Activated naive CD8-positive, alpha-beta T cell (primary cell): ENCODE measurements around the gene KCNJ1.

Source experiments
- H3K27ac Mint-ChIP-seq: one replicate; pipeline ENCODE4 v1.8.0; 2021; ENCODE audit warnings: mixed read lengths
- H3K27me3 Mint-ChIP-seq: one replicate; pipeline ENCODE4 v1.8.0; 2021; ENCODE audit warnings: mixed read lengths
- H3K36me3 Mint-ChIP-seq: one replicate; pipeline ENCODE4 v1.8.0; 2021; ENCODE audit warnings: mixed read lengths
- H3K4me1 Mint-ChIP-seq: one replicate; pipeline ENCODE4 v1.8.0; 2021; ENCODE audit warnings: low read depth, mixed read lengths
- H3K4me3 Mint-ChIP-seq: one replicate; pipeline ENCODE4 v1.8.0; 2021; ENCODE audit warnings: mild to moderate bottlenecking, mixed read lengths
- H3K9me3 Mint-ChIP-seq: one replicate; pipeline ENCODE4 v1.8.0; 2021; ENCODE audit warnings: low read depth, mixed read lengths

Gene KCNJ1

GRCh38 chr11:128810784-128811514 is 56.1 kb downstream of the KCNJ1 start:
- Mint-ChIP-seq H3K4me3 (no peak overlapping the region), H3K27ac (no peak overlapping the region), H3K36me3 (peaks cover 13% of the 10 kb centered on the region), H3K4me1 (peaks cover 8% of the 10 kb centered on the region), H3K9me3 (no peaks in the 10 kb centered on the region), H3K27me3 (no peaks in the 10 kb centered on the region)

- Mint-ChIP-seq H3K27me3 (no peaks in the 10 kb centered on the region), H3K36me3 (peaks cover 11% of the 10 kb centered on the region), H3K27ac (no peak overlapping the region), H3K9me3 (no peaks in the 10 kb centered on the region), H3K4me3 (no peak overlapping the region), H3K4me1 (peaks cover 12% of the 10 kb centered on the region)
Measured at GRCh38 chr11:128809128-128809527, 58.0 kb downstream of the KCNJ1 start.

- Mint-ChIP-seq H3K4me3 (no peak overlapping the region), H3K27ac (peak overlapping the region; percentile 16), H3K27me3 (no peaks in the 10 kb centered on the region), H3K36me3 (peaks cover 11% of the 10 kb centered on the region), H3K9me3 (no peaks in the 10 kb centered on the region), H3K4me1 (peaks cover 16% of the 10 kb centered on the region)
Measured at GRCh38 chr11:128807909-128808308, 59.2 kb downstream of the KCNJ1 start.

GRCh38 chr11:128806506-128807261 is 60.4 kb downstream of the KCNJ1 start:
- Mint-ChIP-seq H3K4me3 (no peak overlapping the region), H3K9me3 (no peaks in the 10 kb centered on the region), H3K27ac (peak overlapping the region; percentile 79), H3K27me3 (no peaks in the 10 kb centered on the region), H3K36me3 (peaks cover 11% of the 10 kb centered on the region), H3K4me1 (peaks cover 18% of the 10 kb centered on the region)

- Mint-ChIP-seq H3K36me3 (peaks cover 6% of the 10 kb centered on the region), H3K27me3 (no peaks in the 10 kb centered on the region), H3K4me1 (peaks cover 24% of the 10 kb centered on the region), H3K27ac (peak overlapping the region; percentile 78), H3K4me3 (no peak overlapping the region), H3K9me3 (no peaks in the 10 kb centered on the region)
Measured at GRCh38 chr11:128804481-128804880, 62.6 kb downstream of the KCNJ1 start.

- peaks cover 3% of the 10 kb centered on the region for H3K36me3 Mint-ChIP-seq
Measured at GRCh38 chr11:128803449-128804245, 63.4 kb downstream of the KCNJ1 start.

GRCh38 chr11:128803011-128803410 is 64.1 kb downstream of the KCNJ1 start:
- H3K4me1 Mint-ChIP-seq, result peaks cover 24% of the 10 kb centered on the region
- H3K27me3 Mint-ChIP-seq, result no peaks in the 10 kb centered on the region
- H3K4me3 Mint-ChIP-seq, result no peak overlapping the region
- peaks cover 3% of the 10 kb centered on the region for H3K36me3 Mint-ChIP-seq
- no peaks in the 10 kb centered on the region for H3K9me3 Mint-ChIP-seq
- peak overlapping the region; percentile 68 for H3K27ac Mint-ChIP-seq

More at GRCh38 chr11:128803449-128804245, 63.4 kb downstream of the KCNJ1 start:
- Mint-ChIP-seq H3K4me3 (no peak overlapping the region), H3K9me3 (no peaks in the 10 kb centered on the region), H3K27ac (peak overlapping the region; percentile 68), H3K27me3 (no peaks in the 10 kb centered on the region), H3K4me1 (peaks cover 24% of the 10 kb centered on the region)

GRCh38 chr11:128802358-128802981 is 64.6 kb downstream of the KCNJ1 start:
- no peak overlapping the region for H3K4me3 Mint-ChIP-seq
- no peaks in the 10 kb centered on the region for H3K9me3 Mint-ChIP-seq
- H3K27me3 Mint-ChIP-seq, result no peaks in the 10 kb centered on the region
- H3K4me1 Mint-ChIP-seq, result peaks cover 24% of the 10 kb centered on the region
- peak overlapping the region; percentile 68 for H3K27ac Mint-ChIP-seq
- peaks cover 6% of the 10 kb centered on the region for H3K36me3 Mint-ChIP-seq

- H3K9me3 Mint-ChIP-seq, result no peaks in the 10 kb centered on the region
- H3K4me3 Mint-ChIP-seq, result no peak overlapping the region
- no peaks in the 10 kb centered on the region for H3K27me3 Mint-ChIP-seq
- peak overlapping the region; percentile 41 for H3K27ac Mint-ChIP-seq
- H3K36me3 Mint-ChIP-seq, result peaks cover 7% of the 10 kb centered on the region
- H3K4me1 Mint-ChIP-seq, result peaks cover 25% of the 10 kb centered on the region
Measured at GRCh38 chr11:128800871-128801417, 66.2 kb downstream of the KCNJ1 start.

GRCh38 chr11:128796270-128796669 is 70.8 kb downstream of the KCNJ1 start:
- no peak overlapping the region for H3K4me3 Mint-ChIP-seq

GRCh38 chr11:128790196-128790595 is 76.9 kb downstream of the KCNJ1 start:
- no peaks in the 10 kb centered on the region for H3K9me3 Mint-ChIP-seq
- H3K4me3 Mint-ChIP-seq, result no peak overlapping the region
- H3K4me1 Mint-ChIP-seq, result peaks cover 8% of the 10 kb centered on the region
- peaks cover 7% of the 10 kb centered on the region for H3K36me3 Mint-ChIP-seq
- no peak overlapping the region for H3K27ac Mint-ChIP-seq
- no peaks in the 10 kb centered on the region for H3K27me3 Mint-ChIP-seq

More at GRCh38 chr11:128796270-128796669, 70.8 kb downstream of the KCNJ1 start:
- H3K27me3 Mint-ChIP-seq, result no peaks in the 10 kb centered on the region
- H3K4me1 Mint-ChIP-seq, result peaks cover 22% of the 10 kb centered on the region
- H3K36me3 Mint-ChIP-seq, result peaks cover 15% of the 10 kb centered on the region
- no peaks in the 10 kb centered on the region for H3K9me3 Mint-ChIP-seq
- H3K27ac Mint-ChIP-seq, result peak overlapping the region; percentile 72

- Mint-ChIP-seq H3K27me3 (no peaks in the 10 kb centered on the region), H3K36me3 (peaks cover 7% of the 10 kb centered on the region), H3K4me3 (no peak overlapping the region), H3K4me1 (peaks cover 7% of the 10 kb centered on the region), H3K9me3 (no peaks in the 10 kb centered on the region), H3K27ac (no peak overlapping the region)
Measured at GRCh38 chr11:128789497-128790150, 77.5 kb downstream of the KCNJ1 start.
